ENCODE results near the gene LIPE. TPM values are rescaled to one million over a fixed set of nuclear protein-coding genes. Genes with fewer than 3 reads are reported as not detected.

LIPE gene
- total RNA-seq, 1 donor from 2014 or later: 39.0 TPM

DNA sequence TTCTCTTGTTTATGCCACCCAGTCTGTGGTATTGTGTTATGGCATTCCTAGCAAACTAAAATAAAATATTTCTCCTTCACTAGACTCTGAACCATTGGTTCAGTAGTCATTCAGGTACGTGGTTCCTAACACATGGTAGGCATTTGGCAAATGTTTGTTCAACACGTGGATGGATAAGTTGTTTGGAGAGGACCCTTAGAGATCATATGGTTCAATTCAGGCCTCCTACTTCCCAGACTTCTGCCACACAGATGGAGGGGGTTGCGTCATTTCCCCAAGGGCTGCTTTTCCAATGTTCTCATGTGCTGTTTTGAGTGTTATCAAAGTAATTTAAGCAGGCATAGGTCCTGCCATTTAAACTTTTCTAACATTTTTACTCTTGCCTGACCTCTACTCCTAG, 8.8 kb upstream of the LIPE start:
- H3K4me1 Mint-ChIP-seq (ENCODE audit: low read depth, unreplicated experiment): peaks cover 22% of the 10 kb centered on the region
- TF ChIP-seq, protein P1, sequence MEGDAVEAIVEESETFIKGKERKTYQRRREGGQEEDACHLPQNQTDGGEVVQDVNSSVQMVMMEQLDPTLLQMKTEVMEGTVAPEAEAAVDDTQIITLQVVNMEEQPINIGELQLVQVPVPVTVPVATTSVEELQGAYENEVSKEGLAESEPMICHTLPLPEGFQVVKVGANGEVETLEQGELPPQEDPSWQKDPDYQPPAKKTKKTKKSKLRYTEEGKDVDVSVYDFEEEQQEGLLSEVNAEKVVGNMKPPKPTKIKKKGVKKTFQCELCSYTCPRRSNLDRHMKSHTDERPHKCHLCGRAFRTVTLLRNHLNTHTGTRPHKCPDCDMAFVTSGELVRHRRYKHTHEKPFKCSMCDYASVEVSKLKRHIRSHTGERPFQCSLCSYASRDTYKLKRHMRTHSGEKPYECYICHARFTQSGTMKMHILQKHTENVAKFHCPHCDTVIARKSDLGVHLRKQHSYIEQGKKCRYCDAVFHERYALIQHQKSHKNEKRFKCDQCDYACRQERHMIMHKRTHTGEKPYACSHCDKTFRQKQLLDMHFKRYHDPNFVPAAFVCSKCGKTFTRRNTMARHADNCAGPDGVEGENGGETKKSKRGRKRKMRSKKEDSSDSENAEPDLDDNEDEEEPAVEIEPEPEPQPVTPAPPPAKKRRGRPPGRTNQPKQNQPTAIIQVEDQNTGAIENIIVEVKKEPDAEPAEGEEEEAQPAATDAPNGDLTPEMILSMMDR (IDR thresholded peaks at IDR 0.05; ENCODE audit: partially characterized antibody, unreplicated experiment): no peak
- H3K36me3 Mint-ChIP-seq (ENCODE audit: unreplicated experiment): no peaks in the 10 kb centered on the region
- peak overlapping the region; percentile 72 for H3K4me3 Mint-ChIP-seq (ENCODE audit: unreplicated experiment)
- peak; percentile 72 for DNase-seq
- peaks cover 3% of the 10 kb centered on the region for H3K9me3 Mint-ChIP-seq (ENCODE audit: unreplicated experiment)
- H3K27me3 Mint-ChIP-seq (ENCODE audit: unreplicated experiment): peaks cover 5% of the 10 kb centered on the region
- peak overlapping the region; percentile 92 for H3K27ac Mint-ChIP-seq (ENCODE audit: unreplicated experiment)

DNA sequence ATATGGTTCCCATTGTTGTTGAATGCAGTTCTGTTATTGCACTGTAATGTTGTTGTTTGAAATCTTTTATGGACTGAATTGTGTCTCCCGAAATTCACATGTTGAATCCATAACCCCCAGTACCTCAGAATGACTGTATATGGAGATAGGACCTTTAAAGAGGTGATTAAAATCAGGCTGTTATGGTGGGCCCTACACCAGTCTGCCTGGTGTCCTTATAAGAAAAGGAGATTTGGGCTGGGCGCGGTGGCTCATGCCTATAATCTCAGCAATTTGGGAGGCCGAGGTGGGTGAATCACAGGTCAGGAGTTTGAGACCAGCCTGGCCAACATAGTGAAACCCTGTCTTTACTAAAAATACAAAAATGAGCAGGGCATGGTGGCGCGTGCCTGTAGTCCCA, 8.1 kb upstream of the LIPE start:
- no peak for DNase-seq
- Mint-ChIP-seq H3K27ac (ENCODE audit: unreplicated experiment) (peak overlapping the region; percentile 92), H3K27me3 (ENCODE audit: unreplicated experiment) (peaks cover 3% of the 10 kb centered on the region), H3K36me3 (ENCODE audit: unreplicated experiment) (no peaks in the 10 kb centered on the region), H3K9me3 (ENCODE audit: unreplicated experiment) (peaks cover 3% of the 10 kb centered on the region), H3K4me1 (ENCODE audit: low read depth, unreplicated experiment) (peaks cover 22% of the 10 kb centered on the region), H3K4me3 (ENCODE audit: unreplicated experiment) (peak overlapping the region; percentile 3)
- TF ChIP-seq, protein P1 (IDR thresholded peaks at IDR 0.05; ENCODE audit: partially characterized antibody, unreplicated experiment): no peak

DNA sequence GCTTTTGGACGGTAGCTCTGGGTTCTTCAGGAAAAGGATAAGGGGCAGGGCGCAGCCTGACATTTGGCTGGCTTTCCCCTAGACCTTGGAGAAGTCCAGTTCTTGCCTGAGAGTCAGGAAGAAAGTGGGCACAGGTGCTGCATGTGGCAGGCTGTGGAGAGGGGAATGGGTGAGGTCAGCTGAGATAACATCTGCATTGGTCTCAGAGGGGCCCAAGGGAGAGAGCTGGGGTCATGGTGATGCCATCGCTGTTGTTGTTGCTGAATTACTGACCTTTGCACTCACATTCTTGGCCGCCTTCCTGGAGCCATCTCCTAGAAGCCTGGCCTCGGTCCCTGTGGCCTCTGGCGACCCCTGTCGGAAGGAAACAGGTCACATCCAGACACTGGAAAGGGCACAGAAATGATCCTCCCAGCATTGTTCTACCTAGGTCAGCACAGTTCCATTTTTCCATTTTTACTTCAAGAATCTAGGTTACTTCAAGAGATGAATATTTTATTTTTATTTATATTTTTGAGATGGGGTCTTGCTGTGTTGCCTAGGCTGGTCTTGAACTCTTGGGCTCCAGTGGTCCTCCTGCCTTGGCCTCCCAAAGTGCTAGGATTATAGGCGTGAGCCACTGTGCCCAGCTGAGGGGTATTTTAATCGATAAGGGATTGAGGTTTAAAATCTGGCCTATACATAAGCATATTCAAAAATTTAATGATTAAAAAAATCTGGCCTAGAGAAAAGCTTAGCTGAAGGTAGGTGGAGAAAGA, 6.5 kb upstream of the LIPE start:
- peaks cover 3% of the 10 kb centered on the region for H3K27me3 Mint-ChIP-seq (ENCODE audit: unreplicated experiment)
- TF ChIP-seq, protein P1 (IDR thresholded peaks at IDR 0.05; ENCODE audit: partially characterized antibody, unreplicated experiment): peak; percentile 74
- H3K36me3 Mint-ChIP-seq (ENCODE audit: unreplicated experiment): no peaks in the 10 kb centered on the region
- peaks cover 22% of the 10 kb centered on the region for H3K4me1 Mint-ChIP-seq (ENCODE audit: low read depth, unreplicated experiment)
- H3K4me3 Mint-ChIP-seq (ENCODE audit: unreplicated experiment): peak overlapping the region; percentile 16
- DNase-seq: peak; percentile 90
- peaks cover 3% of the 10 kb centered on the region for H3K9me3 Mint-ChIP-seq (ENCODE audit: unreplicated experiment)
- H3K27ac Mint-ChIP-seq (ENCODE audit: unreplicated experiment): peak overlapping the region; percentile 96

DNA sequence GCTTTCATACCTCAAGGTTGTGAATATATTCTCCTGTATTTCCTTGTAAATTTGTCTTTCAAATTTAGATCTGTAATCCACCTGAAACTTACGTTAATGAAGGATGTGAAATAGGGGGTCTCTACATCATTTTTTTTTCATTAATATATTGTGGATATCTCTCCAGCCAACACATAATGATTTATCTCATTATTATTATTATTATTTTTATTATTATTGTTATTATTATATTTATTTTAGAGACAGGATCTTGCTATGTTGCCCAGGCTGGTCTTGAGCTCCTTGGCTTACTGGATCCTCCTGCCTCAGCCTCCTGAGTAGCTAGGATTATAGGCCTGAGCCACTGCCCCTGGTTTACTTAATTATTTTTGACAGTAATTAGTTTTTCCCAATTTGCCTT, 4.3 kb upstream of the LIPE start:
- TF ChIP-seq, protein P1 (IDR thresholded peaks at IDR 0.05; ENCODE audit: partially characterized antibody, unreplicated experiment): no peak
- Mint-ChIP-seq H3K36me3 (ENCODE audit: unreplicated experiment) (no peaks in the 10 kb centered on the region), H3K9me3 (ENCODE audit: unreplicated experiment) (peaks cover 3% of the 10 kb centered on the region), H3K27me3 (ENCODE audit: unreplicated experiment) (peaks cover 3% of the 10 kb centered on the region), H3K4me1 (ENCODE audit: low read depth, unreplicated experiment) (peaks cover 32% of the 10 kb centered on the region), H3K4me3 (ENCODE audit: unreplicated experiment) (no peak overlapping the region), H3K27ac (ENCODE audit: unreplicated experiment) (no peak overlapping the region)
- no peak for DNase-seq

DNA sequence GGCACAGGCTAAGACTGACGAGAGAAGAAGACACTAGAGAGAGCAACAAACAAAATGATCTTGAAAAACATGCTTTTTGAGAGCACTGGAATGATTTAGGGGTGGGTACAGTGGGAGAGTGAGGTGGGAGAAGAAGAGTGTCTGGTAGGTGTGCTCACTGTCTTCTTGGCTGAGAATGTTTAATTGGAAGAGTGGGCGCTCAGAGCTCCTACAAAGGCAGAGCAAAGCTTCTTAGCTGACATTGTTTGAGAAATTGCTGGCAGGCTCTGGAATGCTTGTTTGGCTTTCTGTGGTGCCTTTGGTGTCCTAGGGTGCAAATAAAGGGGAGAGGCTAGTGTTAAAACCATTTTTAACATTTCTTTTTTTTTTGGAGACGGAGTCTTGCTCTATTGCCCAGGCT, 1.5 kb upstream of the LIPE start:
- TF ChIP-seq, protein P1 (IDR thresholded peaks at IDR 0.05; ENCODE audit: partially characterized antibody, unreplicated experiment): no peak
- DNase-seq: no peak
- Mint-ChIP-seq H3K27me3 (ENCODE audit: unreplicated experiment) (peaks cover 3% of the 10 kb centered on the region), H3K4me3 (ENCODE audit: unreplicated experiment) (no peak overlapping the region), H3K9me3 (ENCODE audit: unreplicated experiment) (peaks cover 9% of the 10 kb centered on the region), H3K4me1 (ENCODE audit: low read depth, unreplicated experiment) (peaks cover 24% of the 10 kb centered on the region), H3K27ac (ENCODE audit: unreplicated experiment) (no peak overlapping the region), H3K36me3 (ENCODE audit: unreplicated experiment) (no peaks in the 10 kb centered on the region)
